Measurements from ENCODE around the gene RBMS1.

Gene RBMS1

GRCh38 chr2:160295519-160296207 lies 197.9 kb downstream of the RBMS1 start:
- ATAC-seq (replicated peaks; ENCODE audit: extremely low read depth, poor library complexity, severe bottlenecking) = no peak
- peak overlapping the region; percentile 69 for H3K27ac Mint-ChIP-seq (ENCODE audit: low read depth)
- peaks cover 76% of the 10 kb centered on the region for H3K4me1 Mint-ChIP-seq
- DNase-seq (ENCODE audit: low spot score in 2 of 2) = no peak
- H3K9me3 Mint-ChIP-seq = no peaks in the 10 kb centered on the region
- no peaks in the 10 kb centered on the region for H3K27me3 Mint-ChIP-seq
- H3K4me3 Mint-ChIP-seq = no peak overlapping the region
- peaks cover 40% of the 10 kb centered on the region for H3K36me3 Mint-ChIP-seq (ENCODE audit: insufficient read depth)

GRCh38 chr2:160294889-160295288 lies 198.7 kb downstream of the RBMS1 start:
- peaks cover 73% of the 10 kb centered on the region for H3K4me1 Mint-ChIP-seq
- no peak overlapping the region for H3K4me3 Mint-ChIP-seq
- H3K36me3 Mint-ChIP-seq (ENCODE audit: insufficient read depth) = peaks cover 38% of the 10 kb centered on the region
- H3K9me3 Mint-ChIP-seq = no peaks in the 10 kb centered on the region
- H3K27ac Mint-ChIP-seq (ENCODE audit: low read depth) = peak overlapping the region; percentile 69
- H3K27me3 Mint-ChIP-seq = no peaks in the 10 kb centered on the region
- no peak for DNase-seq (ENCODE audit: low spot score in 2 of 2)
- no peak for ATAC-seq (replicated peaks; ENCODE audit: extremely low read depth, poor library complexity, severe bottlenecking)

DNA sequence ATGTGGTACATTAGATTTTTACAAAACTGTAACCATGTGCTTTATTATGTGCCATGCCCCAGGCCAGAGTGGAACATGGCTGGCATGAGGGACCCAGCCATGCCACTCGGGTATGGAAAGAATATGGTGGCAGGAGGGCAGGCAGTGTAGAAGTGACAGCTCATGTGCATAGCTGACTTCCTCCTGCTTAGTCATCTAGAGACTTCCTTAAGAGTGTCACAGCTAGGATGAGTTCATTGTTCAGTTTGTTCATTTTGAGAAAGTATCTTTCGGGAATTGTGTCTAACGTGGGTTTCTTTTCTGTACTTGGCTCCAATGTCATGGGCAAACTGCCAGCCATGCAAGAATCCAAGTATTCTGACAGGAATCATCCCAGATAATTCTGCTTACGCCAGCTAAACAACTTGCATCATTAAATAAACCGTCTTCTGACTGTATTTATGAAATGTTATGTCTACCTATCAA lies 199.2 kb downstream of the RBMS1 start:
- no peak for ATAC-seq (replicated peaks; ENCODE audit: extremely low read depth, poor library complexity, severe bottlenecking)
- Mint-ChIP-seq H3K9me3 (no peaks in the 10 kb centered on the region), H3K36me3 (ENCODE audit: insufficient read depth) (peaks cover 35% of the 10 kb centered on the region), H3K27me3 (no peaks in the 10 kb centered on the region), H3K27ac (ENCODE audit: low read depth) (no peak overlapping the region), H3K4me3 (no peak overlapping the region), H3K4me1 (peaks cover 71% of the 10 kb centered on the region)
- no peak for DNase-seq (ENCODE audit: low spot score in 2 of 2)

- no peak for ATAC-seq (replicated peaks; ENCODE audit: extremely low read depth, poor library complexity, severe bottlenecking)
- Mint-ChIP-seq H3K27me3 (no peaks in the 10 kb centered on the region), H3K36me3 (ENCODE audit: insufficient read depth) (peaks cover 33% of the 10 kb centered on the region), H3K4me3 (no peak overlapping the region), H3K27ac (ENCODE audit: low read depth) (no peak overlapping the region), H3K9me3 (no peaks in the 10 kb centered on the region), H3K4me1 (peaks cover 63% of the 10 kb centered on the region)
- no peak for DNase-seq (ENCODE audit: low spot score in 2 of 2)
Observed at GRCh38 chr2:160293391-160294091, 200.1 kb downstream of the RBMS1 start.

- no peak overlapping the region for H3K4me3 Mint-ChIP-seq
- DNase-seq (ENCODE audit: low spot score in 2 of 2) (no peak), ATAC-seq (replicated peaks; ENCODE audit: extremely low read depth, poor library complexity, severe bottlenecking) (no peak)
- peak overlapping the region; percentile 77 for H3K27ac Mint-ChIP-seq (ENCODE audit: low read depth)
- no peaks in the 10 kb centered on the region for H3K27me3 Mint-ChIP-seq
- H3K4me1 Mint-ChIP-seq = peaks cover 49% of the 10 kb centered on the region
- peaks cover 33% of the 10 kb centered on the region for H3K36me3 Mint-ChIP-seq (ENCODE audit: insufficient read depth)
- no peaks in the 10 kb centered on the region for H3K9me3 Mint-ChIP-seq
Observed at GRCh38 chr2:160292225-160292624, 201.4 kb downstream of the RBMS1 start.

GRCh38 chr2:160291382-160291781 lies 202.2 kb downstream of the RBMS1 start:
- H3K4me1 Mint-ChIP-seq = peaks cover 41% of the 10 kb centered on the region
- ATAC-seq (replicated peaks; ENCODE audit: extremely low read depth, poor library complexity, severe bottlenecking) (no peak), DNase-seq (ENCODE audit: low spot score in 2 of 2) (no peak)
- H3K4me3 Mint-ChIP-seq = no peak overlapping the region
- H3K9me3 Mint-ChIP-seq = no peaks in the 10 kb centered on the region
- H3K27me3 Mint-ChIP-seq = no peaks in the 10 kb centered on the region
- peaks cover 39% of the 10 kb centered on the region for H3K36me3 Mint-ChIP-seq (ENCODE audit: insufficient read depth)
- H3K27ac Mint-ChIP-seq (ENCODE audit: low read depth) = peak overlapping the region; percentile 77

GRCh38 chr2:160290598-160290997 lies 203.0 kb downstream of the RBMS1 start:
- Mint-ChIP-seq H3K4me3 (no peak overlapping the region), H3K4me1 (peaks cover 33% of the 10 kb centered on the region), H3K27ac (ENCODE audit: low read depth) (peak overlapping the region; percentile 77), H3K9me3 (no peaks in the 10 kb centered on the region), H3K27me3 (no peaks in the 10 kb centered on the region), H3K36me3 (ENCODE audit: insufficient read depth) (peaks cover 33% of the 10 kb centered on the region)
- DNase-seq (ENCODE audit: low spot score in 2 of 2) (no peak), ATAC-seq (replicated peaks; ENCODE audit: extremely low read depth, poor library complexity, severe bottlenecking) (no peak)

DNA sequence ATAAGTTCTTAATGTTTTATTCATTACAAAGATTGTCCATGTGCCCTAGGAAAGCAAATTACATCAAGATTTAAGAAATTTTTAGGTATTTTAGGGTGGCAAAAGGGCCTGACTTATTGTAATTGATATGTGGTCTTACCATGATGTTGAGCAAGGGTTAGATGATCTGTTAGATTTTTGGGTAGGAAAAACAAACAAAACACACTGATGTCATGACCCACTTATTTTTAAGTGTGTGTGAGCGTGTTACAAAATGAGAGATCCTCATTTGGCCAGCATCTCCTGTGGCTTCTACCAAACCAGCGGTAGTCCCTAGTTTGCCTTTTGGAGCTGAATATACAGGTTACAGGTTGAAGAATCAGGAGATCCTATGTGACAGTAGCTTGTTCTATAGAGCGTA lies 203.8 kb downstream of the RBMS1 start:
- peaks cover 30% of the 10 kb centered on the region for H3K36me3 Mint-ChIP-seq (ENCODE audit: insufficient read depth)
- H3K4me1 Mint-ChIP-seq = peaks cover 29% of the 10 kb centered on the region
- DNase-seq (ENCODE audit: low spot score in 2 of 2) (no peak), ATAC-seq (replicated peaks; ENCODE audit: extremely low read depth, poor library complexity, severe bottlenecking) (no peak)
- H3K4me3 Mint-ChIP-seq = no peak overlapping the region
- H3K9me3 Mint-ChIP-seq = no peaks in the 10 kb centered on the region
- H3K27me3 Mint-ChIP-seq = no peaks in the 10 kb centered on the region
- peak overlapping the region; percentile 53 for H3K27ac Mint-ChIP-seq (ENCODE audit: low read depth)

GRCh38 chr2:160289126-160289525 lies 204.5 kb downstream of the RBMS1 start:
- ATAC-seq (replicated peaks; ENCODE audit: extremely low read depth, poor library complexity, severe bottlenecking) (no peak), DNase-seq (ENCODE audit: low spot score in 2 of 2) (no peak)
- Mint-ChIP-seq H3K9me3 (no peaks in the 10 kb centered on the region), H3K27ac (ENCODE audit: low read depth) (peak overlapping the region; percentile 53), H3K4me3 (no peak overlapping the region), H3K27me3 (no peaks in the 10 kb centered on the region), H3K4me1 (peaks cover 29% of the 10 kb centered on the region), H3K36me3 (ENCODE audit: insufficient read depth) (peaks cover 37% of the 10 kb centered on the region)

GRCh38 chr2:160288324-160288723 lies 205.3 kb downstream of the RBMS1 start:
- ATAC-seq (replicated peaks; ENCODE audit: extremely low read depth, poor library complexity, severe bottlenecking) (no peak), DNase-seq (ENCODE audit: low spot score in 2 of 2) (no peak)
- Mint-ChIP-seq H3K27ac (ENCODE audit: low read depth) (peak overlapping the region; percentile 53), H3K36me3 (ENCODE audit: insufficient read depth) (peaks cover 38% of the 10 kb centered on the region), H3K27me3 (no peaks in the 10 kb centered on the region), H3K4me1 (peaks cover 30% of the 10 kb centered on the region), H3K4me3 (no peak overlapping the region), H3K9me3 (no peaks in the 10 kb centered on the region)

DNA sequence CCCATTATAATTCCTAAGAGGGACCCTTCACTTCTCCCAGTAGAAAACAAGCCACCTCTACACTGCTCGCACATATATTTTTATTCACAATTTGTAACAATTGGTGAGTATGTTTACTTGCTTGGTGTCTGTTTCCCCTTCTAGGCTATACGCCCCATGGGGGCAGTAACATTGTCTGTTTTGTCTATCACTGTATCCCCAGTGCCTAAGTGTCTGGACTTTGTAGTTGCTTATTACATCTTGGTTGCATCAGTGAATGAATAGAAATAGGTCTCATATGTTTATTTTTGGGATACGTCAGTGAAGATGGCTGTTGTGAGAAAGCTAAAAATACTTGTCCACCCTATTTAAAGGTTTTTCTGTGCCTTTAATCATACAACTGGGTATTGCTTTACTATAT lies 206.1 kb downstream of the RBMS1 start:
- no peak overlapping the region for H3K4me3 Mint-ChIP-seq
- no peak overlapping the region for H3K27ac Mint-ChIP-seq (ENCODE audit: low read depth)
- H3K9me3 Mint-ChIP-seq = no peaks in the 10 kb centered on the region
- peaks cover 28% of the 10 kb centered on the region for H3K4me1 Mint-ChIP-seq
- peaks cover 36% of the 10 kb centered on the region for H3K36me3 Mint-ChIP-seq (ENCODE audit: insufficient read depth)
- no peaks in the 10 kb centered on the region for H3K27me3 Mint-ChIP-seq
- no peak for DNase-seq (ENCODE audit: low spot score in 2 of 2)
- no peak for ATAC-seq (replicated peaks; ENCODE audit: extremely low read depth, poor library complexity, severe bottlenecking)

- Mint-ChIP-seq H3K4me1 (peaks cover 20% of the 10 kb centered on the region), H3K27me3 (no peaks in the 10 kb centered on the region), H3K4me3 (no peak overlapping the region), H3K27ac (ENCODE audit: low read depth) (no peak overlapping the region), H3K9me3 (no peaks in the 10 kb centered on the region), H3K36me3 (ENCODE audit: insufficient read depth) (peaks cover 33% of the 10 kb centered on the region)
- no peak for ATAC-seq (replicated peaks; ENCODE audit: extremely low read depth, poor library complexity, severe bottlenecking)
- DNase-seq (ENCODE audit: low spot score in 2 of 2) = no peak
Observed at GRCh38 chr2:160286551-160286950, 207.1 kb downstream of the RBMS1 start.

DNA sequence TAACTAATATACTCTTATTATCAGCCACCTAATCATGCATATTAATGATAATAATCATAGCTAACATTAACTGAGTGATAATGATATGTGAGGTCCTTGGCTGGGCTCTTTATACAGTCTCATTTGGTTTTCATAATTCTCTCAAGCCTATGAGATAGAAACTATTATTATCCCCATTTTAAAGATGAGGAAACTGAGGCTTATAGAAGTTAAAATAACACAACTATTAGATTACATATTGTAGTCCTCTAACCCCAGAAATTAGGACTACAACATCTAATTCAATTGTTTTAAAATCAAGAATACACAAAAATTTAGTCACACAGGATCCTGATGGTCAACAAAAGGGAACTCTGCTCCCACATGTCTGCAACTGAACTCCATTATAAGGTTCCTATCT lies 209.9 kb downstream of the RBMS1 start:
- no peaks in the 10 kb centered on the region for H3K9me3 Mint-ChIP-seq
- ATAC-seq (replicated peaks; ENCODE audit: extremely low read depth, poor library complexity, severe bottlenecking) = no peak

More for the DNA sequence above, 209.9 kb downstream of the RBMS1 start:
- Mint-ChIP-seq H3K27me3 (no peaks in the 10 kb centered on the region), H3K4me1 (peaks cover 16% of the 10 kb centered on the region), H3K4me3 (no peak overlapping the region), H3K36me3 (ENCODE audit: insufficient read depth) (peaks cover 39% of the 10 kb centered on the region), H3K27ac (ENCODE audit: low read depth) (peak overlapping the region; percentile 54)
- DNase-seq (ENCODE audit: low spot score in 2 of 2) = no peak

Data from central memory CD8-positive, alpha-beta T cell (primary cell).